Airway epithelial cell (primary cell): ENCODE data around the gene CHAMP1. TPM values are rescaled to one million over a fixed set of nuclear protein-coding genes. Genes with fewer than 3 reads are reported as not detected.

Source experiments
- total RNA-seq: library from RNA; depleted of rRNA; stranded (reverse); fragments of >200 nt; gene quantifications from 2 replicates; pipeline ENCODE4 v1.2.3, GENCODE V29; 2015

The CHAMP1 gene, protein sequence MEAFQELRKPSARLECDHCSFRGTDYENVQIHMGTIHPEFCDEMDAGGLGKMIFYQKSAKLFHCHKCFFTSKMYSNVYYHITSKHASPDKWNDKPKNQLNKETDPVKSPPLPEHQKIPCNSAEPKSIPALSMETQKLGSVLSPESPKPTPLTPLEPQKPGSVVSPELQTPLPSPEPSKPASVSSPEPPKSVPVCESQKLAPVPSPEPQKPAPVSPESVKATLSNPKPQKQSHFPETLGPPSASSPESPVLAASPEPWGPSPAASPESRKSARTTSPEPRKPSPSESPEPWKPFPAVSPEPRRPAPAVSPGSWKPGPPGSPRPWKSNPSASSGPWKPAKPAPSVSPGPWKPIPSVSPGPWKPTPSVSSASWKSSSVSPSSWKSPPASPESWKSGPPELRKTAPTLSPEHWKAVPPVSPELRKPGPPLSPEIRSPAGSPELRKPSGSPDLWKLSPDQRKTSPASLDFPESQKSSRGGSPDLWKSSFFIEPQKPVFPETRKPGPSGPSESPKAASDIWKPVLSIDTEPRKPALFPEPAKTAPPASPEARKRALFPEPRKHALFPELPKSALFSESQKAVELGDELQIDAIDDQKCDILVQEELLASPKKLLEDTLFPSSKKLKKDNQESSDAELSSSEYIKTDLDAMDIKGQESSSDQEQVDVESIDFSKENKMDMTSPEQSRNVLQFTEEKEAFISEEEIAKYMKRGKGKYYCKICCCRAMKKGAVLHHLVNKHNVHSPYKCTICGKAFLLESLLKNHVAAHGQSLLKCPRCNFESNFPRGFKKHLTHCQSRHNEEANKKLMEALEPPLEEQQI
- 21.5 and 22.4 TPM in 2 replicates for total RNA-seq

GRCh38 chr13:114314074-114314912, at the start of gene CHAMP1:
Gene CHAMP1, plus strand, starts transcription at chr13:114314503. Its CDS starts 9,340 bp downstream, at chr13:114323843.

GRCh38 chr13:114281351-114282040, 32.8 kb upstream of the CHAMP1 start, which contains the start of gene UPF3A:
Gene UPF3A, plus strand, starts transcription at chr13:114281601. Its CDS starts 39 bp downstream, at chr13:114281640.

Other genes with a start within 250 kb of the CHAMP1 start
- gene RASA3, start 181.9 kb upstream of the CHAMP1 start, total RNA-seq: 4.8 and 5.9 TPM in 2 replicates
- not detected in 2 replicates for gene CFAP97D2, start 135.2 kb upstream of the CHAMP1 start, total RNA-seq
- gene CDC16, start 79.6 kb upstream of the CHAMP1 start, total RNA-seq: 21.4 and 23.1 TPM in 2 replicates
- gene UPF3A, start 32.9 kb upstream of the CHAMP1 start, total RNA-seq: 19.3 and 21.7 TPM in 2 replicates